GM12864 (cell line): ENCODE results near the gene GTF3C5.
"Not testable (repeated sequence)": the region's sequence is repeated elsewhere in the genome, so short reads cannot be mapped to it uniquely, and the experiment has no call there.

ENCODE experiments used
- DNase-seq: peaks from one replicate; pipeline ENCODE4 v3.0.0-alpha.2; 2011; ENCODE audit warnings: low read depth
- H3K4me3 ChIP-seq: 2 replicates; pipeline ENCODE4 v1.5.1; 2011; ENCODE audit warnings: mild to moderate bottlenecking, low read depth, low read length, control low read depth
- TF ChIP-seq, protein P1 (sequence below): IDR thresholded peaks from 2 replicates; pipeline ENCODE4 v1.5.1; 2011; ENCODE audit warnings: low read depth, mild to moderate bottlenecking, moderate library complexity, low read length, control low read depth, inconsistent platforms; ENCODE audit errors: missing control alignments

The GTF3C5 gene

DNA sequence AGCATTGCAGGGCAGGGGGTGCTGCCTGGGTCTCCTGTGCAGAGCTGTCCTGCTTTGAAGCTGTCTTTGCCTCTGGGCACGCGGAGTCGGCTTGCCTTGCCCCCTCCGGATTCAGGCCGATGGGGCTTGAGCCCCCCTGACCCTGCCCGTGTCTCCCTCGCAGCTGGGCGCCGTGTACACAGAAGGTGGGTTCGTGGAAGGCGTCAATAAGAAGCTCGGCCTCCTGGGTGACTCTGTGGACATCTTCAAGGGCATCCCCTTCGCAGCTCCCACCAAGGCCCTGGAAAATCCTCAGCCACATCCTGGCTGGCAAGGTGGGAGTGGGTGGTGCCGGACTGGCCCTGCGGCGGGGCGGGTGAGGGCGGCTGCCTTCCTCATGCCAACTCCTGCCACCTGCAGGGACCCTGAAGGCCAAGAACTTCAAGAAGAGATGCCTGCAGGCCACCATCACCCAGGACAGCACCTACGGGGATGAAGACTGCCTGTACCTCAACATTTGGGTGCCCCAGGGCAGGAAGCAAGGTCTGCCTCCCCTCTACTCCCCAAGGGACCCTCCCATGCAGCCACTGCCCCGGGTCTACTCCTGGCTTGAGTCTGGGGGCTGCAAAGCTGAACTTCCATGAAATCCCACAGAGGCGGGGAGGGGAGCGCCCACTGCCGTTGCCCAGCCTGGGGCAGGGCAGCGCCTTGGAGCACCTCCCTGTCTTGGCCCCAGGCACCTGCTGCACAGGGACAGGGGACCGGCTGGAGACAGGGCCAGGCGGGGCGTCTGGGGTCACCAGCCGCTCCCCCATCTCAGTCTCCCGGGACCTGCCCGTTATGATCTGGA, 33.7 kb downstream of the GTF3C5 start:
- no peak overlapping the region for H3K4me3 ChIP-seq
- DNase-seq, result no peak
- TF ChIP-seq, protein P1, sequence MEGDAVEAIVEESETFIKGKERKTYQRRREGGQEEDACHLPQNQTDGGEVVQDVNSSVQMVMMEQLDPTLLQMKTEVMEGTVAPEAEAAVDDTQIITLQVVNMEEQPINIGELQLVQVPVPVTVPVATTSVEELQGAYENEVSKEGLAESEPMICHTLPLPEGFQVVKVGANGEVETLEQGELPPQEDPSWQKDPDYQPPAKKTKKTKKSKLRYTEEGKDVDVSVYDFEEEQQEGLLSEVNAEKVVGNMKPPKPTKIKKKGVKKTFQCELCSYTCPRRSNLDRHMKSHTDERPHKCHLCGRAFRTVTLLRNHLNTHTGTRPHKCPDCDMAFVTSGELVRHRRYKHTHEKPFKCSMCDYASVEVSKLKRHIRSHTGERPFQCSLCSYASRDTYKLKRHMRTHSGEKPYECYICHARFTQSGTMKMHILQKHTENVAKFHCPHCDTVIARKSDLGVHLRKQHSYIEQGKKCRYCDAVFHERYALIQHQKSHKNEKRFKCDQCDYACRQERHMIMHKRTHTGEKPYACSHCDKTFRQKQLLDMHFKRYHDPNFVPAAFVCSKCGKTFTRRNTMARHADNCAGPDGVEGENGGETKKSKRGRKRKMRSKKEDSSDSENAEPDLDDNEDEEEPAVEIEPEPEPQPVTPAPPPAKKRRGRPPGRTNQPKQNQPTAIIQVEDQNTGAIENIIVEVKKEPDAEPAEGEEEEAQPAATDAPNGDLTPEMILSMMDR, result no peak

DNA sequence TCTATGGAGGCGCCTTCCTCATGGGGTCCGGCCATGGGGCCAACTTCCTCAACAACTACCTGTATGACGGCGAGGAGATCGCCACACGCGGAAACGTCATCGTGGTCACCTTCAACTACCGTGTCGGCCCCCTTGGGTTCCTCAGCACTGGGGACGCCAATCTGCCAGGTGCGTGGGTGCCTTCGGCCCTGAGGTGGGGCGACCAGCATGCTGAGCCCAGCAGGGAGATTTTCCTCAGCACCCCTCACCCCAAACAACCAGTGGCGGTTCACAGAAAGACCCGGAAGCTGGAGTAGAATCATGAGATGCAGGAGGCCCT, 34.2 kb downstream of the GTF3C5 start:
- TF ChIP-seq, protein P1, result no peak

GRCh38 chr9:133066181-133066983, 35.6 kb downstream of the GTF3C5 start:
- no peak overlapping the region for H3K4me3 ChIP-seq
- TF ChIP-seq, protein P1, result no peak
- no peak for DNase-seq

More for the DNA sequence above, 34.2 kb downstream of the GTF3C5 start:
- DNase-seq, result no peak
- no peak overlapping the region for H3K4me3 ChIP-seq

DNA sequence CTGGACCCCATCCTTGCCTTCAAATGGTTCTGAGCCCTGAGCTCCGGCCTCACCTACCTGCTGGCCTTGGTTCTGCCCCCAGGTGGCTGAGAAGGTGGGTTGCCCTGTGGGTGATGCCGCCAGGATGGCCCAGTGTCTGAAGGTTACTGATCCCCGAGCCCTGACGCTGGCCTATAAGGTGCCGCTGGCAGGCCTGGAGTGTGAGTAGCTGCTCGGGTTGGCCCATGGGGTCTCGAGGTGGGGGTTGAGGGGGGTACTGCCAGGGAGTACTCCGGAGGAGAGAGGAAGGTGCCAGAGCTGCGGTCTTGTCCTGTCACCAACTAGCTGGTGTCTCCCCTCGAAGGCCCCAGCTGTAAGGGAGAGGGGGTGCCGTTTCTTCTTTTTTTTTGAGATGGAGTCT, 36.2 kb downstream of the GTF3C5 start:
- DNase-seq, result no peak
- no peak overlapping the region for H3K4me3 ChIP-seq
- TF ChIP-seq, protein P1, result no peak

DNA sequence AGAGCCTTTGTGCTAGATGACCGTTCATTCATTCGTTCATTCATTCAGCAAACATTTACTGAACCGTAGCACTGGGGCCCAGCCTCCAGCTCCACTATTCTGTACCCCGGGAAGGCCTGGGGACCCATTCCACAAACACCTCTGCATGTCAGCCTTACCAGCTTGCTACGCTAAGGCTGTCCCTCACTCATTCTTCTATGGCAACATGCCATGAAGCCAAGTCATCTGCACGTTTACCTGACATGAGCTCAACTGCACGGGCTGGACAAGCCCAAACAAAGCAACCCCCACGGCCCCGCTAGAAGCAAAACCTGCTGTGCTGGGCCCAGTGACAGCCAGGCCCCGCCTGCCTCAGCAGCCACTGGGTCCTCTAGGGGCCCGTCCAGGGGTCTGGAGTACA, 37.0 kb downstream of the GTF3C5 start:
- TF ChIP-seq, protein P1, result no peak
- DNase-seq, result no peak

GRCh38 chr9:133068431-133068830, 37.6 kb downstream of the GTF3C5 start:
- H3K4me3 ChIP-seq, DNase-seq: not testable (repeated sequence)

More for the DNA sequence above, 37.0 kb downstream of the GTF3C5 start:
- H3K4me3 ChIP-seq, result no peak overlapping the region

DNA sequence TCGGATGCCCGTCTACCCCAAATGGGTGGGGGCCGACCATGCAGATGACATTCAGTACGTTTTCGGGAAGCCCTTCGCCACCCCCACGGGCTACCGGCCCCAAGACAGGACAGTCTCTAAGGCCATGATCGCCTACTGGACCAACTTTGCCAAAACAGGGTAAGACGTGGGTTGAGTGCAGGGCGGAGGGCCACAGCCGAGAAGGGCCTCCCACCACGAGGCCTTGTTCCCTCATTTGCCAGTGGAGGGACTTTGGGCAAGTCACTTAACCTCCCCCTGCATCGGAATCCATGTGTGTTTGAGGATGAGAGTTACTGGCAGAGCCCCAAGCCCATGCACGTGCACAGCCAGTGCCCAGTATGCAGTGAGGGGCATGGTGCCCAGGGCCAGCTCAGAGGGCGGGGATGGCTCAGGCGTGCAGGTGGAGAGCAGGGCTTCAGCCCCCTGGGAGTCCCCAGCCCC, 39.7 kb downstream of the GTF3C5 start:
- DNase-seq, H3K4me3 ChIP-seq: not testable (repeated sequence)

DNA sequence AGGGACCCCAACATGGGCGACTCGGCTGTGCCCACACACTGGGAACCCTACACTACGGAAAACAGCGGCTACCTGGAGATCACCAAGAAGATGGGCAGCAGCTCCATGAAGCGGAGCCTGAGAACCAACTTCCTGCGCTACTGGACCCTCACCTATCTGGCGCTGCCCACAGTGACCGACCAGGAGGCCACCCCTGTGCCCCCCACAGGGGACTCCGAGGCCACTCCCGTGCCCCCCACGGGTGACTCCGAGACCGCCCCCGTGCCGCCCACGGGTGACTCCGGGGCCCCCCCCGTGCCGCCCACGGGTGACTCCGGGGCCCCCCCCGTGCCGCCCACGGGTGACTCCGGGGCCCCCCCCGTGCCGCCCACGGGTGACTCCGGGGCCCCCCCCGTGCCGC, 40.2 kb downstream of the GTF3C5 start:
- not testable (repeated sequence) for DNase-seq, H3K4me3 ChIP-seq
